ENCODE data around the gene MVK.

DNA sequence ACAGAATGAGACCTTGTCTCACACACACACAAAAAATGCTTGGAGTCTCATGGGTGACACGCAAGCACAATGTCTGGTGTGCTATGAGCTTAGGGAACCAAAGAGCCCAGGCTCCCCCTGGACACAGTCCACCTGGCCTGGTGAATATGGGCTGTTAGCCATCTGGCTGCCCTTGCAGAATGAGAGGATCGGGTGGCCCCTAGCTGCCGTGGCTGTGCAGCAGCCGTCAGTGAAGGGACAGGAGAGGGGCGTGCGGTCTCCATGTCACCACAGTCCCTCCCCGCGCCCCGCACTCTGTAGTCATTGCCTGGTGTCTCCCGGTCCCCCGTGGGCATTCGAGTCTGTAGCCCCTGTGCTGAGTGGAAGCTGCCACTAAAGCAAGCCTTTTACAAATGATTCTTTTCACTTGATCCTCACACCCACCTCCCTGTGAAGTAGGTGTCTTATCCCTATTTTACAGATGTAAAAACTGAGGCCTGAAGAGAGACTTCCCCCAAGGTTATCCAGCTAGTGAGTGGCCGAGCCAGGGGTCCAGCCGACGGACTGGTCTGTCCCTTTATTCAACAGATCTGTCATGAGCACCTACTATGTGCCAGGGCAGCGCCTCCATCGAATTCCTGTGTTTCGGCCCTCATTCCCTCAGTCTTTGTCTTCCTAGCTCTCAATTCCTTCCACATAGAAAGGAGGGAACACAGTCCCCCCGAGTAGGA is 18.8 kb downstream of the MVK start:
- TF ChIP-seq POU2F2 (IDR thresholded peaks at IDR 0.05; ENCODE audit: low read depth, low read length) (no peak), POLR2AphosphoS5 (IDR thresholded peaks at IDR 0.05; ENCODE audit: low read depth, low read length) (no peak), POLR2A (IDR thresholded peaks at IDR 0.05; ENCODE audit: low read depth, low read length) (no peak)

All from GM12891 (cell line).